ENCODE data around the gene ZNF677.
"Not testable (repeated sequence)": the region's sequence is repeated elsewhere in the genome, so short reads cannot be mapped to it uniquely, and the experiment has no call there.

ZNF677 gene

DNA sequence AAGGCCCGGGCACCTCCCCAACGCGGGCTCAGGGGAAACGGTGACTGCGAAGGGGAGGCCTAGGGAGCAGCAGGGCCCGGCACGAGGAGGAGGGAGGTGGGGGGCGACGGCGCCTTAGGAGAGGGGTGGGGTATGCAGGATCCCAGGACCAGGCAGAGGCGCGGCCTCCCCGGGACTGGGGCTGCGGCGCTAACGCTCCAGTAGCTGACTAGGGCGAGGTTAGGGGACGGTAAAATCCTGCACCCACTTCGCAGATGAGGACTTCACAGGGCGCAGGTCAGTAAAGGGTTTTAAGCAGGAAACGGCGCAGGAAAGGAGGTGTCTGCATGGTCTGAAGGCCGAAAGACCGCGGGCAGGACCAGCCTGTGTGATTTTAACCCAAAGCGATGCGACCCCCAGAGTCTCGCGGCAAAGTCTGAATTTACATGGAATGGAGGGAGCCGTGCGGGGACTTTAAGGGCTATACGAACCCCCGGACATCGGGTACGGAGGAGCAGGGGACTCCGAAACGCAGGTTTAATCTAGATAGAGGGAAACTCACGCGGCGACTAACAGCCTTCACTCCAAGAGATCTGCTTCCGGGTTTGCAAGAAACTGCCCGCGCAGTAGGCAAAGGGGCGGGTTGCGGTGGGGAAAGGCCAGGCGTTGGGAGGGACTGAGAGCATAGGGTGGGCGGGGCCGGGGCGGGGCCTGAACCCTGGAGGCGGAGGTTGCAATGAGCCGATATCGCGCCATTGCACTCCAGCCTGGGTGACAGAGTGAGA lies 61.7 kb downstream of the ZNF677 start, which contains the start of gene ZNF665:
TSS of gene ZNF665 (minus strand) at position 588 of the 764 bp plus-strand sequence. CDS start 10,460 bp downstream, outside the sequence.
- peak; percentile 48 for DNase-seq

DNA sequence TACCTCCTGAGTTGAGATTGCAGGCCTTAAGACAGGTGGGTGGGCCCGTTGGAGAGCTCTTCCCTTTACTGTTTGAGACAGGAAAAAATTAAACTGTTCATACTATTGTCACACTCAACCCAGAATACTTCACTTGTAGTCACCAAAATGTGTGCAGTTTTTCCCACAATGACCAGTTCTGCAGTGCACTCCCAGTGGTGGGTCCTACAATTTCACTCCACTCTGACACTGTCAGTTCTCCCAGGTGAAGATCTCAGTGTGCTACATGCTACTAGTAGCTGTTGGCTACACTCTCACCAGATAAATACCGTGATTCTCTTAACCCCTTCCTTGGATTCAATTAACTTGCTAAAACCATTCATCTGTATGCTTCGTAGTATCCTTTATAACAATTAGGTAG lies 64.4 kb downstream of the ZNF677 start:
- no peak for DNase-seq

DNA sequence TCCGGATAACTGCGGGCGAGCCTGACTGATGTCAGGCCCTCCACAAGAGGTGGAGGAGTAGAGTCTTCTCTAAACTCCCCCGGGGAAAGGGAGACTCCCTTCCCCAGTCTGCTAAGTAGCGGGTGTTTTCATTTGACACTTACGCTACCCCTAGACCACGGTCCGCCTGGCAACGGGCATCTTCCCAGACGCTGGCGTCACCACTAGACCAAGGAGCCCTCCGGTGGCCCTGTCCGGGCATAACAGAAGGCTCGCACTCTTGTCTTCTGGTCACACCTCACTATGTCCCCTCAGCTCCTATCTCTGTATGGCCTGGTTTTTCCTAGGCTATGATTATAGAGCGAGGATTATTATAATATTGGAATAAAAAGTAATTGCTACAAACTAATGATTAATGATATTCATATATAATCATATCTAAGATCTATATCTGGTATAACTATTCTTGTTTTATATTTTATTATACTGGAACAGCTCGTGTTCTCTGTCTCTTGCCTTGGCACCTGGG lies 64.9 kb downstream of the ZNF677 start:
- DNase-seq = not testable (repeated sequence)
